GM21717 (cell line): Measurements from ENCODE around the gene ACLY.

Experiments
- ATAC-seq: cut with Tn5 transposase; IDR thresholded peaks from one replicate; pipeline ENCODE4 v1.9.1; 2021; ENCODE audit warnings: mild to moderate bottlenecking, moderate library complexity; ENCODE audit not compliant: unreplicated experiment

The ACLY gene

DNA sequence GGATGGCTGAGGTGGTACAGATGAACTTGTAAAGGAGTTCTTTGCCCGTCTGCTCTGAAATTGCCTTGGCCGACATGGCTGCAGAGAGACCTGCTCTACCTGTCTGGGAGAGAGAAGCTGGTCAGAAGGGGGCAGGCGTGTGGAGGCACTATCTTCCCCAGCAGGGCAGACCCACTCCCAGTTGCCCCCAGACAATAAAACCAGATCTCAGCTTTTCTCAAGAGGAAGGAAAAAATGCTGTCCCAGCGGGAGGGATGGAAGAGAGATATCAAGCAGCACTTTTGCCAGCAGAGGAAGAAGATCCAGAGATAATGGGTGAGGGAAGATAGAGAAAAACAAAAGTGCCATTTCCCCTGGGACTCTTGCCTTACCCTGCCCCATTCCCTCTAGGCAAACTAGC, 5.0 kb downstream of the ACLY start:
- ATAC-seq = no peak

DNA sequence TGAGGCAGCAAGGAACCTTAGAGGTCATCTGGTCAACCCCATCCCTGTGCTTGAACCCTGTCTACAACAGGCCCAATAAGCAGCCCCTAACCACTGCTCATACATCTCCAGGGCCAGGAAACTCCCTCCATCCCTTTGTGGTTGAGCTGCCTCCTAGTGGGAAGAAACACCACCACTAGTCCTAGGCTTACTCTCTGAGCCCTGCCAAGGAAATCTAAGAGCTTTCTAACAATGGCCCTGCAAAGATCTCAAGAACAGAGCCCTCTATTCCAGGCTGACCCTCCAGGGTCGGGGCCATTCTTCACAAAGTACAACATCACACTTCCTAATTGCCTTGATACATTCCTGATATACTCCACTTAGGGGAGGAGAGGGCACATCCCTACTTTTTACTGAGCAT, 5.8 kb downstream of the ACLY start:
- no peak for ATAC-seq

DNA sequence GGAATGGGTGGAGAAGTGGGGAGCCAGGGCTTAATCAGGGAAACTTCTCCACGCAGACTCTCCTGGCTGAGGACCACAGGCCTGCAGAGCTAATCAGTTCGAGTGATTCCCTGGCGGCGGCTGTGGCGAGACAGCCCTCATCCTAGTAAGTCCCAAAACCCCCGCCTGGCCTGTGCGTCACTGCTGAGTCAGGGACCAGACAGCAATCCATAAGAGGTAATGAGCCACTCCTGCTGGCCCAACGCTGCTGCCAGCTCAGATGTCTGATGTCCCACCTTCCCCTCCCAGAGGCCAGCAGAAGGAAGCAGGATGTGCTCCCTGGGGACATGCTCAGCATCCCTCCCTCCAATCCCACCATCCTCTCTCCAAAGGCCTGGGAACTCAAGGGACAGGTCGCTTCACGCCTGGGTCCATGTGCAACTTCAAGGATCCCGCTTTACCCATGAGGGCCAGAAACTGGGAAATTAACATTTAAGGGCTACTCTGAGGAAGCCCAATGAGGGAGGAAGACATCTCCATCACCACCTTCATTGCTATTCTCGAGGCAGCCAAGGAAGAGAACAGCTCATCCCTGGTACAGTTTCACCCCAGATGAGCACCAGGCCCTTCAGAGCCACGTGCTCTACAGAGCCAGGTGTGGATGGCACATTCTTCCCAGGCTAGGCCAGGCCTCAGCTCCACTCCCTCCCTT, 7.9 kb downstream of the ACLY start:
- ATAC-seq = no peak

DNA sequence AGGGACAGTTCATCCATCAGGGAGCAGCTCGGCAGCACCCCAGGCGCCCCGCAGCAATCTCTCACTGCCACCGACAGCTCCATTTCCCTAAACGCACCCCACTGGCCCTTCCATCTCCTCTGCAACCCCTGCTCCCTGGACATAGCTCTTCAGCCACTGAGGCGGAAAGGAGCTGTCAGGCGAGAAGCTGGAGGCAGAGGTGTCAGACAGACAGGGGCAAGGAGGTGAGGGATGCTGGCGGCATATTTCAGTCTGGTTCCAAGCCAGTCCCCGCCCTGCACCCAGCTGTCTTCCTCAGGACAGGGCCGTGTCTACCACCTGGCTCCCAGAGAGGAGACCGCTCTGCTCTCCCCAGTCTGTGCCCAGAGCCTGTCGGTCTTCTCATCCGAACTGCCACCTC, 9.7 kb downstream of the ACLY start:
- ATAC-seq = no peak

DNA sequence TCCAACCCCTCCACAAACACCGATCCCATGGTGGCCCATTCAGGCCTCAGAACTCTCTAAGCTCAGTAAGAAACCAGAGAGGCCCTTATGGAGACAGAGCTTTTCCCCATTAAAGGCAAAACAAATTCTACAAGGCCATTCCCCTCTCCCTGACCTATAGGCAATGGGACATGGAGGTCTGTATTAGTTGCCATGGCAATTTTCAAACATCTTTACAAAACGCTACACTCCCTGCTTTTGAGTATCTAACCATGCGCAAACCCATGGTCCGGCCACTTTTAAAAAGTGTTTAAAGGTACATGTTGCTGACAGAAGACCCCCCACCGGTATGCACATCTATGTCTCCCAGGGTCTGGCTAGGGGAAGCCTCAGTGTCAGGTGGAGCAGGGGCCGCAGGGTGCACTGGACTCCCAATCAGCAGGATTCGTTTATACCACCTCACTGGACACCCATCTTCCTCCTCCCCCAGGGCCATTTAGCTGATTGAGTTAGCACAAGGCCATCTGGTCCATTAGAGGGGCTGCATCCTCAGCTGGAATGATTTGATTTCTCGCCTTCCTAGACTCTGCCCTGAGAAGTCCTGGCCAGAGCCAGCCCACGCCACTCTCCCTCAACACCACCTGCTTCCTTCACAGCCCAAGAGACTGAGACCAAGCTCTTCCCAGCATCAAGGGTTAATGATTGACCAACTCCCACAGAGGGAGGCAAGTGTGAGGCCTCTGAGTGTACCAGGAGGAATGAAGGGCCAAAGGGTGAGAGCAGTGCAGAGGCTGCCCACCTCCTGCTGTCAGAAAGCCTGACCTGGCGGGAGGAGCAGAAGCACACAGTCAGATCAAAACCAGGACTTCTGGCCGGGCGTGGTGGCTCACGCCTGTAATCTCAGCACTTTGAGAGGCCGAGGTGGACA, 10.9 kb downstream of the ACLY start:
- no peak for ATAC-seq

DNA sequence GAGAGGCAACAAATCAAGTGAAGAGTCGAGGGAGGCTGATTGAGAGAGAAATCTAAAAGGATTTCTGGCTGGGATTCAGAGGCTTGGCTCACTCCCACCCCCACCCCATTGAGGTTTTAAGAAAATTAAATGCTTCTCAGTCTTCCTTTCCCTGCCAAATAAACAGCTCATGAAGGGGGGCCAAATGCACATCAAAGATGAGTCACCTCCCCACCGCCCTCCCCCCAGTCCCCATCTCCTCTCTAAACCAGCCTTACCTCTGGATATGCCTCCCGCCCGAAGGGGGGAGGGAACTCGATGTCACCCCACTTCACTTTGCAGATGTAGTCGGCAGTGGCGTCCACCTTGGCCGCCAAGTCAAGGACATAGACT, 11.6 kb downstream of the ACLY start:
- no peak for ATAC-seq

DNA sequence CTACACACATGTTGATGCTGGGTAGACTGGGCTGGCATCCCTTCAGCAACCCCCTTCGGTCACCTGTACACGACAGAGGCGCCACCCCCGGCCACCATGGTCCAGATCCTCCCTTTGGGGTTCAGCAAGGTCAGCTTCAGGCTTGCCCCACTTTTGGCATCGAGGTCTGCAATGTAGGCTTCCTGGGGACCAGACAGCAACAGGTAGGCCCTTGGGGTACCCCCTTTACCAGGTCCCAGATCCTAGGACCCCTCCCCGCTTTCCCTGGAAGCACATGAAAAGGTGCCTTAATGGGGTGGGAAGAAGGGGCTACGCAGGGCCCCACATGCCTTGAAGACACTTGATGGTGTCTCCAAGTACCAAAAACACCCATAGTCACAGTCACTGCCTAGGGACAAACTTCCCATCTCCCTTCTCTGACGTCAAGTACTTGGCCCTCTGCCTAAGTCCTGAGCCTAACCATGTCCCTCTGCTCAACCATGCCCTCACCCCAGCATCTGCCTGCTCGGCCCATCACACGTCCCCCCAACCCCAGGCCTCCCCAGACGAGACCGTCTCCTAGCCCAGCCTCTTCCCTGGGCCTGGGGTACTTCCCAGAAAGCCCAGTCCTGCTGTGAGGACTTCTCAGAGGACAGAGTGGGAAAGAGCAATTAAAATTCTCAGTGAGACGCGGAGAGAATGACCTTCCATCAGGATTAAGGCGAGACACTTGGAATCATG, 12.1 kb downstream of the ACLY start:
- ATAC-seq = no peak

DNA sequence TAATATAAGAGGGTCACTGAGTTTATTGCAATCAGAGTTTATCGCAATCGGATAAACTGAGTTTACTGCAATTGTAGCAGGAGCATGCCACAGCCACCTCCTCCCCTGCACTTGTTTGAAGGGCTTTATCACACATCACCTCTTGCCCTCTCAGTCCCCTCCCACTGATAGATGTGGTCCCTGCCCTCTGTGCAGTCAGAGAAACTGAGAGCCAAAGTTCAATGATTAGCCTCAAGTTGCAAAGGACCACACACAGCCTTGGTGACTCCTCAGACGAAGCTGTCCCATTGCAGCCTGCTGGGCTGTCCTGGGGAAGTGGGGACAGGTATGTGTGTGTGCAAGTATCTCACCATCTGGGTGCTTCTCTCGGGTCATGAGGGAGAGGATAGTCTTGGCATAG, 13.6 kb downstream of the ACLY start:
- no peak for ATAC-seq

DNA sequence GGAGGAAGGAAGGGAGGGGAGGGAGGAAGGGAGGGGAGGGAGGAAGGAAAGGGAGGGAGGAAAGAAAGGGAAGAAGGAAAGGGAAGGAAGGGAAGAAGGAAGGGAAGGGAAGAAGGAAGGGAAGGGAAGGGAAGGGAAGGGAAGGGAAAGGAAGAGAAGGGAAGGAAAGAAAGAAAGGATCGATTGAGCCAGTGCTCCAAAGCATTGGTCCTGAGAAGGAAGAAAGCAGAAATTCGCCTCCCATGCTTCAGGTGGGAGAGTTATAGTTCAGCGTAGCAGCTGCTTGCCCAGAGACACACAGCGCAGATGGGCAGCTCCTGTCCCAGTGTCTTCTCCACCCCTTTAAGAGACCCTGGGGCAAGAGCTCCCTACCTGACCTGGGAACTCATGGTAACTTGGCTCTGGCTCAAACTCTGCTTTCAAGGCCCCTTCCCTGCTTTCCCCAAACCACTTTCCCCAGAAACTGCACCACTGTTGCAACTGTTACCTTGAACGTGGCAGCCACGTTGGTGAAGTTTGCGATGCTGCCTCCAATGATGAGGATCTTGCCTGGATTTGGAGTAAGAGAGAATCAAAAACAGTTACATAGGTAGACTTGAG, 14.4 kb downstream of the ACLY start:
- ATAC-seq = no peak

DNA sequence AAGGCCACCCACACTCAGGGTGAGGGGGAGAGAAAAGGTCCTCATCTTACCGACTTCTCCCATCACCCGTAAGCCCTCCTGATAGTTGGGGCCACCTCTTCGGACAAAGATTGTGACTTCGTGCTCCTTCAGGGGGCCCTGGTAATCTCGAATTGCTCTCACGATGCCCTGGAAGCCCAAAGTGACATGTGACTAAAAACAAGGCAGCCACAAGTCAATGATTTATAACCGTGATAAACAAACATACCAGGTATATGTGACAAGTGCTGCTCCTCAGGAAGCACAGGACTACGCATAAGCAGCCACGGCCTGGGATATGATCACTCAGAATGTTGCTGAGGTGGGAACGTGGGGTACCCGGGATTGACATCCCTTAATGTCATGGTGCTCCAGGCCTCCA, 17.1 kb downstream of the ACLY start:
- ATAC-seq = no peak

DNA sequence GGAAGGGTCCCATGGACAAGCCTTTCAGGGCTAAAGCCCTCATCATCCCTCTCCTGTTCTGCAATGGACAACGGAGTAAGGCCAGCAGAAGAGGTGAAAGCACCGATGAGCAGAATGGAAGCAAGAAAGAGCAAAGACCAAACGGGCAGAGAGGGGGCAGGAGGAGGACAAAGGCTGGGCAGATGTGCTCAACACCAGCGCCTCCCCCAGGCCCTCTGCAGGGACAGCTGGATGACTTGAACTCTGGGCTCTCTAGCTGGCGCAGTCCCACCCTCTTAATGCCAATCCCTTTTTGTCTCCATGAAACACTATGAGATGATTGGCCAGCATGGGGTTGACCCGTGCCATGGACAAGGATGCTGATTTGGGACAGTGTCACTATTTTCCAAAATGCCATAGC, 22.0 kb downstream of the ACLY start:
- ATAC-seq = no peak

DNA sequence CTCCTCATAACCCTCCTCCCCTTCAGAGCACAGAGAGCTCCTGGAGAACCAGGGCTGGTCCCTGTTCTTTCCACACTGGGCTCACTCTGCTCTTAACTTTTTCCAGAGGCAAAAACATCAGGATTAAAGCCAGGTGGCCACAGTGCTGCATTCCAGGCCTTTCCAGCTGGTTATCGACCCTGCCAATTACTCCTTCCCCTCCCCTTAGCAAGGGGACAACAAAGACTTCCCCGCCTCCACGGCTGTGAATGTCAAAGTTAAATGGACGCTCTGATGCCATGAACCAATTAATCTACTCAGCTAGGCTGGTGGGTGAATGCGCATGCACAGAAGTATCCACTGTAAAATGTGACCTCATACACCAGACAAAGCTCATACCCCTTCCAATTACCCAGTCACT, 23.1 kb downstream of the ACLY start:
- no peak for ATAC-seq

DNA sequence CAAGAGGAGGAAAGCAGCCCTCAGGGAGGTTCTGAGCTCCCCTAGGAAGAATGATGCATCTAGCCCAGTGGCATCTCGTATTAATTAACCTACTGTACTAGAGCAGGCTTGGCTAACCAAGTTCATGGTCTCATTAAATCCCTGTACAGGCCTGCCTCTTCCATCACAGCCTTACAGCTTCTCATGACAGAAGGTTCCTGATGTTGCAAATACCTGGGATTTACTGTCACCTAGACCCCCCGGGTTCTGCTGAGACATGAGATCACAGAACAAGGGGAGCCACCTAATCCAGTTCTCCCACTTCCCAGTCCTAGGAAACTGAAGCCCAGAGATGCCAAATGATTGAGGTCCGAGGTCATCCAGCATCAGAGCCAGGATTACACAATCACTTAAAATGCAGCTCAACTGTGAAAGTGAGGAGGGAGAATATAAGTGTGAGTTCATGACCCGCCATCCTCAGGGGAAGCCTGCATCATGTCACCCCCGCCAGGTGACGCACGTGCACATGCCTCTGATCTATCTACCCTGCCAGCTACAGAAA, 23.9 kb downstream of the ACLY start:
- no peak for ATAC-seq

DNA sequence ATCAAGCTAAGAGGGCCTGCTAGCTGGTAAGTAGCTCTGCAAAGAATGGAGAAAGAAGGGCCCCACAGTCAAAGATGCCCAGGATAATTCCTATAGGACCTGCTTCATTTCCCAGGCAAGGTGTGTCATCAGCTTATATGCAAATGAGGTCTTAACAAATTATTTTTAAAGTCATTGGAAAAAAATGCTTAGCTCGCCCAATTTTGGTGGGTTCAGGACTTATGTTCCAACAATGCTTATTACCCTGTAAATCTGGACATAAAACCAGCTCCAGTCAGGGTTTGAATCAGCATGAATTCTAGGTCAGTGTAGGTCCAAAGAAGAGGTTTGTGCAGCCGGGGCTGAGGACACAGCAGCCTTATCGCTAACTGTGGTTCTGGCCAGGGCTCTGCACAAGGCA, 25.4 kb downstream of the ACLY start:
- no peak for ATAC-seq

DNA sequence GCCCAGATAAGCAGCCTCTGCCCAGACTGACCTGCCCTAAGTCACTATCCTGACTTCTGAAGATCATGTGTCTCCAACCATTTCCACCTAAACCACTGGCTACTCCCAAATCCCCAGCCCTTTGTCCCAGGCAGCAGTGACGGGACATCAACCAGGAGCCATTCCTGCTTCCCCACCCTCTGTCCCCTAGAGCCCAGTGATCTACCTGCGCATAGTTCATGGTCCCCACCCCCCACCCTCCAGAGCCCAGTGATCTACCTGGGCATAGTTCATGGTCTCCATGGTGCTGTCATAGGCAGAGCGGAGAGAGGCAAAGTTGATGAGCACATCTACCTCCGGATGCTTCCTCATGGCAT, 26.8 kb downstream of the ACLY start:
- no peak for ATAC-seq

DNA sequence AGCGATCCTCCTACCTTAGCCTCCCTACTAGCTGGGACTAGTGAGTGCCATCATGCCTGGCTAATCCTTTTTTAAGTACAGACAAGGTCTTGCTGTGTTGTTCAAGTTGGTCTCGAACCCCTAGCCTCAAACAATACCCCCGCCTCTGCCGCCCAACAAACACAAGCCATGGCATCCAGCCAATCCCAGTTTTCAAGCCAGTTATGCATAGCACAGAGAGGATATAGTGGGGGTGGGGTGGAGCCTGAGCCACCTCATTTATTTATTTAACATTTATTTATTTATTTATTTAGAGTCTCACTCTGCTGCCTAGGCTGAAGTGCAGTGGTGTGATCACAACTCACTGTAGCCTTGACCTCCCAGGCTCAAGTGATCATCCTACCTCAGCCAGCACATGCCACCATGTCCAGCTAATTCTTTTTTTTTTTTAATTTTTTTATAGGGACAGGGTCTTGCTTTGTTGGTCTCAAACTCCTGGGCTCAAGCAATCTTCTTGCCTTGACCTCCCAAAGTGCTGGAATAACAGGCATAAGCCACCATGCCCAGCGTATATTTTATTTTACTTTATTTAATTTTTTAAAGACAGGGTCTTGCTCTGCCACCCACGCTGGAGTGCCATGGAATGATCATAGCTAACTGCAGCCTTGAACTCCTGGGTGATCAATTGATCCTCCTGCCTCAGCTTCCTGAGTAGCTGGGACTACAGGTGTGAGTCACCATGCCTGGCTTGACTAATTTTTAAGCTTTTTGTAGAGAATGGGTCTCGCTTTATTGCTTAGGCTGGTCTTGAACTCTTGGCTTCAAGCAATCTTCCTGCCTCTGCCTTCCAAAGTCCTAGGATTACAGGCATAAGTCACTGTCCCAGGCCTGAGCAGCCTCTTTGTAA, 27.4 kb downstream of the ACLY start:
- no peak for ATAC-seq

DNA sequence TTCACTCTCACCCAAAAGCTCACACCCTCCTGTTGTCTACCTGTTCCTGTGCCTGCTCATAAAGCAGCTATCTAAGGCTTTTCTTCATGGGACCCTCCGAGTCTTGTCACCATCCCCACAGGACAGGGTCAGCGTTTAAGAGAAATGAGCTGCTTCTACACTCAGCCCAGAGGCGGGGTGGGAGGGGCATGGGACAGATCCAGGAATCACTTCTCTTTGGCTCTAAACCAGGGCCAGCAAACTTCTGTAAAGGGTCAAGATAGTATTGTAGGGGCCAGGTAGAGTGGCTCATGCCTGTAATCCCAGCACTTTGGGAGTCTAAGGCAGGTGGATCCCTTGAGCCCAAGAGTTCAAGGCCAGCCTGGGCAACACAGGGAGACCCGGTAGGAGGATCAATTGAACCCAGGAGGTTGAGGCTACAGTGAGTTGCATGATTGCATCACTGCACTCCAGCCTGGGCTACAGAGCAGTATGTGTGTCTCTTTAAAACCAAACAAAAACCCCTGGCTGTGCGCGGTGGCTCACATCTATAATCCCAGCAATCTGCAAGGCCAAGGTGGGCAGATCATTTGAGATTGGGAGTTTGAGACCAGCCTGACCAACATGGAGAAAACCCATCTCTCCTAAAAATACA, 30.3 kb downstream of the ACLY start:
- no peak for ATAC-seq

DNA sequence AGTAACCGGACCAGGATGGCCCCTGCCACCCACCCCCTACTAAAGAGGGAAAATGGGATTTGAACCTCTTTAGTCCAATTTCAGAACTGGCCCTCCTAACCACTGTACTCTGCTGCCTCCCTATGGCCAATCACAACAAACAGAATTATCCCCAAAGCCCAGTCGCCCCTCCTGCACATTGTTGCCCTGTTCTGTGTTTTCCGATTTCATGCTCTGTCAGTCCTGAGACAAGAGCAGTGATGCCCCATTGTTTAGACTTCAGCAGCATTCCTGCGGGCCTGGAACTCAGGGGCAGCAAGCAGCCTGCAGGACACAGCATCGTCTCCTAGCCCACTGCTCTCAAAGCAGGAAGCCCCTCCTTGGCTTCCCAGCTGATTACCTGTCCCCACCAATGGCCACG, 33.0 kb downstream of the ACLY start:
- ATAC-seq = no peak

DNA sequence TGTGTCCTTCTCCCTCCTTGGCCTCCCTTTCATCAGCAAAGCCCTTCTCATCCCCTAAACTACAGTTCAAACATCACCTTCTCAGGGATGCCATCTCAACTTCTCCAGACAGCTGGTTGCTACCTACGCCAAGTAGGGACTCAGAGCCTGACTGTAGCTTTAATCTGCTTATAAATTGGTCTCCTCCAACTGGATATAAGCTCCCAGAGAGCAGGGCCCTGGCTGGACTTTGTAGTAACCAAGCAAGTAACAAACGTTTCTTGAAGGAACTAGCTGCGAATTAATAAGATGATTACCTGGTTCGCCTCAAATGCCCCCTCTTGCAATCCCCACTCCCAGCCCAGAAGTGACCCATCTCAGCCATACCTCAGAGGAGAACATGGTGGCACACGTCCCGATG, 36.0 kb downstream of the ACLY start:
- no peak for ATAC-seq

DNA sequence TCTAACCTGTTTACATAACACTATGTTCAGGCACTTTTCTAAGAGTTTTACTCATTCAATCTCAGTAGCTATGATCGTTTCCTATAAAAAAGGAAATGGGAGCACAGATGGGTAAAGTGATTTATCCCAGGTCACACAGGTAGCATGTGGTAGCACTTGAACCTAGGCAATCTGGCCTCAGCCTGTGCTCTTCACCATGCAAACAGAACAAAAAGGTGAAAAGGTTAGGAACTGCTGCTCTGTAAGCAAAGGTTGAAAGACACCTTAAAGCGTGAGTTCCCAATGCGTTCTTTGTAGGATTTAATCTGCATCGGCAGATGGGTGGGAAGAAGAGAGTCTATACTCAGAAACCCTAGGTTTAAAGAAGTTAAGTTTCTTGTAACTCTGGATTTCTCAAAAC, 38.6 kb downstream of the ACLY start:
- ATAC-seq = no peak
